Right cardiac atrium (tissue), 5 donors: ENCODE data around the gene PROM2. TPM values are rescaled to one million over a fixed set of nuclear protein-coding genes. Genes with fewer than 3 reads are reported as not detected.

Source experiments
- ATAC-seq, 2 donors: fragments of 200-7000 bp; cut with Tn5 transposase; one replicate each; pipeline versions ENCODE4 v1.8.0 to v1.9.1; 2020; ENCODE audit warnings: moderate library complexity in 2 of 2, mild to moderate bottlenecking in 1 of 2
- DNase-seq, 3 donors: peaks; one replicate each; pipeline ENCODE4 v3.0.0-alpha.2; 2020
- H3K27ac ChIP-seq: one replicate; pipeline ENCODE4 v1.5.1; 2013; ENCODE audit warnings: mild to moderate bottlenecking, low read length, control low read depth, moderate library complexity
- H3K27me3 ChIP-seq: one replicate; pipeline ENCODE4 v1.6.1; 2013; ENCODE audit not compliant: control insufficient read depth, insufficient read depth
- H3K4me1 ChIP-seq: one replicate; pipeline ENCODE4 v1.6.1; 2013; ENCODE audit warnings: low read length; ENCODE audit not compliant: control insufficient read depth, insufficient read depth
- H3K4me3 ChIP-seq: one replicate; pipeline ENCODE4 v1.5.1; 2013; ENCODE audit warnings: low read length, control low read depth
- H3K9me3 ChIP-seq: one replicate; pipeline ENCODE4 v1.6.1; 2013; ENCODE audit warnings: low read length; ENCODE audit not compliant: control insufficient read depth
- WGBS: extraction: QIAGEN DNeasy Blood & Tissue Kit; methylation state at CpG from one replicate; pipeline ENCODE4 v1.1.7; 2013; 5-methylcytosine and 5-hydroxymethylcytosine counted together
- intact Hi-C, 4 donors: fragments of 100-400 bp; cut with DNase I; formaldehyde crosslinking; loops; one replicate each; pipeline versions ENCODE4 v1.11.0 to v1.14.0; 2022 to 2023
- polyA plus RNA-seq: library from polyadenylated mRNA; stranded (reverse); fragments of 200-250 nt; gene quantifications from one replicate; pipeline ENCODE4 v1.2.3, GENCODE V29; 2013
- total RNA-seq, 4 donors: library from RNA; stranded (reverse); fragmentation: NEBNext Ultra II Directional; extraction: Animal tissue kit (Norgen Biotek cat#: 25700); gene quantifications; one replicate each; pipeline ENCODE4 v1.2.1, GENCODE V29; 2021
- donor health status: healthy with polysubstance abuse.
- donor health status: DM: no; HTN: yes; CAD: no.
- donor health status: DM: no; HTN: no; CAD: no.
- donor health status: DM: no; HTN: yes; CAD: no; lungs with severe emphysema.
- donor health status: DM: yes; HTN: yes; CAD: no.

PROM2 gene
- total and polyA plus RNA-seq, 5 donors, result 0.66 to 1.6 (median 1.1) TPM

GRCh38 chr2:95277246-95277906, 3.1 kb downstream of the PROM2 start:
- Histone ChIP-seq H3K4me3 (no peak overlapping the region), H3K27me3 (no peaks in the 10 kb centered on the region), H3K4me1 (no peaks in the 10 kb centered on the region), H3K9me3 (no peaks in the 10 kb centered on the region), H3K27ac (no peak overlapping the region)
- WGBS, result 68% methylated on average over 11 of the region's 11 CpGs
- DNase-seq (peak in 1 of 3 donors; percentile 7), ATAC-seq (no peak)
- intact Hi-C loops, result no loop called here

GRCh38 chr2:95278051-95278471, 3.8 kb downstream of the PROM2 start:
- ATAC-seq (no peak), DNase-seq (peak in 2 of 3 donors; percentile 10 to 36)
- WGBS, result 94% methylated on average over 7 of the region's 7 CpGs
- Histone ChIP-seq H3K4me3 (no peak overlapping the region), H3K27me3 (no peaks in the 10 kb centered on the region), H3K27ac (no peak overlapping the region), H3K4me1 (no peaks in the 10 kb centered on the region), H3K9me3 (no peaks in the 10 kb centered on the region)
- intact Hi-C loops, result no loop called here

- no peaks in the 10 kb centered on the region for H3K27me3 ChIP-seq
- H3K9me3 ChIP-seq, result no peaks in the 10 kb centered on the region
- no peaks in the 10 kb centered on the region for H3K4me1 ChIP-seq
- DNase-seq (peak in 1 of 3 donors; percentile 20), ATAC-seq (no peak)
- H3K27ac ChIP-seq, result no peak overlapping the region
- intact Hi-C loops, result no loop called here
- 91% methylated on average over 12 of the region's 12 CpGs for WGBS
- H3K4me3 ChIP-seq, result no peak overlapping the region
These were observed 4.5 kb downstream of the PROM2 start for GRCh38 chr2:95278637-95279225.

- ATAC-seq (no peak), DNase-seq (no peak)
- intact Hi-C loops, result no loop called here
These were observed 5.3 kb downstream of the PROM2 start for GRCh38 chr2:95279435-95280035.

GRCh38 chr2:95281071-95281470, 6.8 kb downstream of the PROM2 start:
- H3K9me3 ChIP-seq, result no peaks in the 10 kb centered on the region
- H3K27ac ChIP-seq, result no peak overlapping the region
- ATAC-seq (no peak), DNase-seq (peak in 2 of 3 donors; percentile 9 to 31)
- H3K4me1 ChIP-seq, result no peaks in the 10 kb centered on the region
- WGBS, result 88% methylated on average over 8 of the region's 8 CpGs
- intact Hi-C loops, result no loop called here
- H3K4me3 ChIP-seq, result no peak overlapping the region
- H3K27me3 ChIP-seq, result no peaks in the 10 kb centered on the region

More at GRCh38 chr2:95279435-95280035, 5.3 kb downstream of the PROM2 start:
- Histone ChIP-seq H3K27me3 (no peaks in the 10 kb centered on the region), H3K9me3 (no peaks in the 10 kb centered on the region), H3K4me1 (no peaks in the 10 kb centered on the region), H3K4me3 (no peak overlapping the region), H3K27ac (no peak overlapping the region)
- 95% methylated on average over 19 of the region's 19 CpGs for WGBS

GRCh38 chr2:95281786-95282185, 7.5 kb downstream of the PROM2 start:
- Histone ChIP-seq H3K9me3 (no peaks in the 10 kb centered on the region), H3K4me3 (no peak overlapping the region), H3K27ac (no peak overlapping the region), H3K27me3 (no peaks in the 10 kb centered on the region), H3K4me1 (no peaks in the 10 kb centered on the region)
- 91% methylated on average over 8 of the region's 8 CpGs for WGBS
- DNase-seq, result peak in 1 of 3 donors; percentile 10
- intact Hi-C loops, result no loop called here
- no peak for ATAC-seq

GRCh38 chr2:95282458-95282857, 8.2 kb downstream of the PROM2 start:
- 30% methylated on average over 3 of the region's 3 CpGs for WGBS
- intact Hi-C loops, result no loop called here
- Histone ChIP-seq H3K4me1 (no peaks in the 10 kb centered on the region), H3K27ac (no peak overlapping the region), H3K4me3 (no peak overlapping the region), H3K9me3 (no peaks in the 10 kb centered on the region), H3K27me3 (no peaks in the 10 kb centered on the region)
- ATAC-seq (no peak), DNase-seq (peak in 2 of 3 donors; percentile 16 to 29)

- intact Hi-C loops, result no loop called here
- Histone ChIP-seq H3K4me1 (no peaks in the 10 kb centered on the region), H3K27ac (no peak overlapping the region), H3K4me3 (no peak overlapping the region), H3K9me3 (no peaks in the 10 kb centered on the region), H3K27me3 (no peaks in the 10 kb centered on the region)
- DNase-seq, result no peak
- ATAC-seq, result no peak
- WGBS, result 89% methylated on average over 4 of the region's 4 CpGs
These were observed 9.3 kb downstream of the PROM2 start for GRCh38 chr2:95283562-95283961.

GRCh38 chr2:95284886-95285541, 10.8 kb downstream of the PROM2 start:
- Histone ChIP-seq H3K9me3 (no peaks in the 10 kb centered on the region), H3K27ac (no peak overlapping the region), H3K4me1 (no peaks in the 10 kb centered on the region), H3K27me3 (no peaks in the 10 kb centered on the region), H3K4me3 (no peak overlapping the region)
- ATAC-seq, result no peak
- WGBS, result 86% methylated on average over 13 of the region's 13 CpGs
- peak in 2 of 3 donors; percentile 20 to 45 for DNase-seq
- intact Hi-C loops, result no loop called here

- H3K4me1 ChIP-seq, result no peaks in the 10 kb centered on the region
- H3K27me3 ChIP-seq, result no peaks in the 10 kb centered on the region
- WGBS, result 62% methylated on average over 4 of the region's 4 CpGs
- DNase-seq, result peak in 2 of 3 donors; percentile 9 to 33
- H3K27ac ChIP-seq, result no peak overlapping the region
- H3K9me3 ChIP-seq, result no peaks in the 10 kb centered on the region
- no peak overlapping the region for H3K4me3 ChIP-seq
- ATAC-seq, result no peak
- intact Hi-C loops, result no loop called here
These were observed 11.3 kb downstream of the PROM2 start for GRCh38 chr2:95285542-95285932.

GRCh38 chr2:95287336-95287735, 13.1 kb downstream of the PROM2 start:
- WGBS, result 89% methylated on average over 8 of the region's 8 CpGs
- intact Hi-C loops, result no loop called here
- no peak overlapping the region for H3K4me3 ChIP-seq

More at GRCh38 chr2:95287336-95287735, 13.1 kb downstream of the PROM2 start:
- H3K9me3 ChIP-seq, result no peaks in the 10 kb centered on the region
- H3K4me1 ChIP-seq, result no peaks in the 10 kb centered on the region
- H3K27me3 ChIP-seq, result no peaks in the 10 kb centered on the region
- no peak for ATAC-seq
- no peak overlapping the region for H3K27ac ChIP-seq
- DNase-seq, result peak in 2 of 3 donors; percentile 18 to 44
